HEK293 (cell line): ENCODE data around the gene CDK11B.

ENCODE experiments used
- CTCF ChIA-PET: fragments of 350-600 bp; formaldehyde crosslinking; extraction: SDS; loops from one replicate; lab custom pipeline; 2021; ENCODE audit warnings: antibody characterized with exemption; lab: Yijun Ruan, JAX
- POLR2A ChIA-PET: fragments of 300-600 bp; formaldehyde crosslinking; extraction: SDS; loops from one replicate; lab custom pipeline; 2020; ENCODE audit warnings: antibody characterized with exemption, inconsistent platforms; lab: Yijun Ruan, JAX
- H3K27ac ChIP-seq: fragments of 200-500 bp; sonication (Bioruptor generic); 2 replicates; pipeline ENCODE4 v1.5.1; 2014; ENCODE audit warnings: low read depth, low read length, control low read depth, inconsistent platforms; ENCODE audit errors: extremely low read depth
- H3K36me3 ChIP-seq, 2 experiments: fragments of 200-500 bp in 1 of 2; sonication (Bioruptor generic) in 1 of 2; 1 replicate in 1 of 2; 2 replicates in 1 of 2; pipeline ENCODE4 v1.5.1; 2014 to 2017; ENCODE audit warnings: inconsistent platforms in 2 of 2, low read length in 2 of 2; ENCODE audit not compliant: control insufficient read depth in 2 of 2, insufficient read depth in 1 of 2
- H3K4me1 ChIP-seq: fragments of 200-500 bp; sonication (Bioruptor generic); 2 replicates; pipeline ENCODE4 v1.5.1; 2014; ENCODE audit warnings: mild to moderate bottlenecking, low read length, inconsistent platforms; ENCODE audit not compliant: control insufficient read depth, insufficient read depth
- H3K4me3 ChIP-seq: 2 replicates; pipeline ENCODE4 v1.5.1; 2011; ENCODE audit warnings: low read depth, mild to moderate bottlenecking, control low read depth, low read length, moderate library complexity
- H3K9me3 ChIP-seq: fragments of 200-500 bp; sonication (Bioruptor generic); 2 replicates; pipeline ENCODE4 v1.5.1; 2014; ENCODE audit warnings: low read depth, low read length, inconsistent platforms; ENCODE audit not compliant: control insufficient read depth, insufficient read depth
- EGR2 ChIP-seq: fragments of 450-650 bp; formaldehyde crosslinking; IDR thresholded peaks from 2 replicates; pipeline ENCODE4 v1.5.1; 2016; ENCODE audit warnings: low read depth, missing biosample characterization, missing genetic modification characterization
- FEZF1 ChIP-seq: fragments of 450-650 bp; formaldehyde crosslinking; IDR thresholded peaks from 2 replicates; pipeline ENCODE4 v1.5.1; 2016; ENCODE audit warnings: missing biosample characterization, missing genetic modification characterization
- KLF1 ChIP-seq: fragments of 450-650 bp; formaldehyde crosslinking; IDR thresholded peaks from 2 replicates; pipeline ENCODE4 v1.5.1; 2016; ENCODE audit warnings: missing biosample characterization, missing genetic modification characterization
- KLF8 ChIP-seq: fragments of 450-650 bp; formaldehyde crosslinking; IDR thresholded peaks from 2 replicates; pipeline ENCODE4 v1.5.1; 2016; ENCODE audit warnings: missing biosample characterization, missing genetic modification characterization
- RBAK ChIP-seq: fragments of 450-650 bp; formaldehyde crosslinking; IDR thresholded peaks from 2 replicates; pipeline ENCODE4 v1.5.1; 2016; ENCODE audit warnings: missing biosample characterization, missing genetic modification characterization
- REPIN1 ChIP-seq: fragments of 450-650 bp; formaldehyde crosslinking; IDR thresholded peaks from 2 replicates; pipeline ENCODE4 v1.5.1; 2017; ENCODE audit warnings: missing biosample characterization, missing genetic modification characterization, low read depth
- ZFP41 ChIP-seq: fragments of 450-650 bp; formaldehyde crosslinking; IDR thresholded peaks from 2 replicates; pipeline ENCODE4 v1.5.1; 2016; ENCODE audit warnings: missing biosample characterization, missing genetic modification characterization, borderline replicate concordance
- ZNF10 ChIP-seq: fragments of 450-650 bp; formaldehyde crosslinking; IDR thresholded peaks from 2 replicates; pipeline ENCODE4 v1.5.1; 2017; ENCODE audit warnings: missing biosample characterization, missing genetic modification characterization
- ZNF132 ChIP-seq: fragments of 450-650 bp; formaldehyde crosslinking; IDR thresholded peaks from 2 replicates; pipeline ENCODE4 v1.5.1; 2017; ENCODE audit warnings: missing biosample characterization, missing genetic modification characterization, borderline replicate concordance
- ZNF155 ChIP-seq: fragments of 450-650 bp; formaldehyde crosslinking; IDR thresholded peaks from 2 replicates; pipeline ENCODE4 v1.5.1; 2016; ENCODE audit warnings: missing biosample characterization, missing genetic modification characterization
- ZNF521 ChIP-seq: fragments of 450-650 bp; formaldehyde crosslinking; IDR thresholded peaks from 2 replicates; pipeline ENCODE4 v1.5.1; 2017; ENCODE audit warnings: missing biosample characterization, mild to moderate bottlenecking, missing genetic modification characterization
- ZNF529 ChIP-seq: fragments of 450-650 bp; formaldehyde crosslinking; IDR thresholded peaks from 2 replicates; pipeline ENCODE4 v1.5.1; 2017; ENCODE audit warnings: missing genetic modification characterization, missing biosample characterization; ENCODE audit not compliant: insufficient replicate concordance
- ZNF530 ChIP-seq: fragments of 450-650 bp; formaldehyde crosslinking; IDR thresholded peaks from 2 replicates; pipeline ENCODE4 v1.5.1; 2016; ENCODE audit warnings: low read depth, missing biosample characterization, missing genetic modification characterization
- ZNF549 ChIP-seq: fragments of 450-650 bp; IDR thresholded peaks from 2 replicates; pipeline ENCODE4 v1.5.1; 2018; ENCODE audit warnings: missing biosample characterization, missing genetic modification characterization, mild to moderate bottlenecking, inconsistent platforms, moderate library complexity
- ZNF610 ChIP-seq: fragments of 450-650 bp; formaldehyde crosslinking; IDR thresholded peaks from 2 replicates; pipeline ENCODE4 v1.5.1; 2016; ENCODE audit warnings: missing biosample characterization, missing genetic modification characterization, borderline replicate concordance
- ZNF660 ChIP-seq: fragments of 450-650 bp; IDR thresholded peaks from 2 replicates; pipeline ENCODE4 v1.5.1; 2018; ENCODE audit warnings: missing biosample characterization, mild to moderate bottlenecking, missing genetic modification characterization
- ZNF768 ChIP-seq: fragments of 450-650 bp; formaldehyde crosslinking; IDR thresholded peaks from 2 replicates; pipeline ENCODE4 v1.5.1; 2018; ENCODE audit warnings: missing biosample characterization, mild to moderate bottlenecking, missing genetic modification characterization
- ZNF785 ChIP-seq: fragments of 450-650 bp; formaldehyde crosslinking; IDR thresholded peaks from 2 replicates; pipeline ENCODE4 v1.5.1; 2016; ENCODE audit warnings: missing biosample characterization, missing genetic modification characterization
- TF ChIP-seq, protein P1 (sequence below): fragments of 450-650 bp; formaldehyde crosslinking; IDR thresholded peaks from 2 replicates; pipeline ENCODE4 v1.5.1; 2016; ENCODE audit warnings: missing biosample characterization, missing genetic modification characterization
- TF ChIP-seq, protein P2 (sequence below): fragments of 450-650 bp; formaldehyde crosslinking; IDR thresholded peaks from 2 replicates; pipeline ENCODE4 v1.5.1; 2016; ENCODE audit warnings: missing biosample characterization, missing genetic modification characterization
- TF ChIP-seq, protein P3 (sequence below): fragments of 450-650 bp; formaldehyde crosslinking; conservative IDR thresholded peaks from 2 replicates; pipeline ENCODE4 v1.5.1; 2016; ENCODE audit warnings: low read depth, missing biosample characterization, missing genetic modification characterization
- TF ChIP-seq, protein P4 (sequence below): fragments of 450-650 bp; formaldehyde crosslinking; IDR thresholded peaks from 2 replicates; pipeline ENCODE4 v1.5.1; 2016; ENCODE audit warnings: missing biosample characterization, missing genetic modification characterization

The CDK11B gene

DNA sequence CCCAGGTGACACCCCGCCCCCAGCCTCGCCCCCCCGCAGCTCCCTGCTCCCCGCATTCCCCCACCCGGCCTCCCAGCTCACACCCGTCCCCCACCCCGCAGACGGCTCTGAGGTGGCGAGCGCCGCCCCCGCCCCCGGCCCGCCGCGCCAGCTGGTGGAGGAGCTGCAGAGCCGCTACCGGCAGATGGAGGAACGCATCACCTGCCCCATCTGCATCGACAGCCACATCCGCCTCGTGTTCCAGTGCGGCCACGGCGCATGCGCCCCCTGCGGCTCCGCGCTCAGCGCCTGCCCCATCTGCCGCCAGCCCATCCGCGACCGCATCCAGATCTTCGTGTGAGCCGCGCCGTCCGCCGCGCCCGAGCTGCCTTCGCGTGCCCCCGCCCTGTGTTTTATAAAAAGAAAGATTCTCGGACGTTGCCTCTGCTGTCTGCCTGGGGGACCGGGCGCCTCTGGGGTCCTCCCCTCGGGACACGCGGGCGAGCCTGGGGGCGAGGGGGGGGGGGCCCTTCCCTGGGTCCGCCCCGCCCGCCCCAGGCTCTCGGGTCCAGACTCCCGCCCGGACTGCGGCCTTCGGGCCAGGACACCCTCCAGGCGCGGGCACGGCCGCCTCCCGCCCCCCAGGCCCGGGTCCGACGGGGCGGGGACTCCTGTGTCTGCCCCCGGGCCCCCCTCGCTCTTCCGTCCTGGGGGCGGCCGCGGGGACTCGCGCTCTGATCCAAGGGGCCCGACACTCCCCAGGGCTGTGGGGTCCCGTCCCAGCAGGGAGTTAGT is 28.4 kb downstream of the CDK11B start:
- Histone ChIP-seq H3K9me3 (no peaks in the 10 kb centered on the region), H3K36me3 (peaks cover 0 to 24% of the 10 kb centered on the region in 2 experiments; a peak in 1 of 3 replicates), H3K4me1 (no peaks in the 10 kb centered on the region), H3K27ac (no peak overlapping the region), H3K4me3 (no peak overlapping the region)
- ChIA-PET POLR2A (no interaction called here), CTCF (no interaction called here)
- TF ChIP-seq ZNF785 (no peak), ZNF530 (tag by site-specific recombination) (no peak), ZNF521 (tag by site-specific recombination) (no peak), RBAK (no peak), ZNF660 (no peak), ZNF132 (tag by site-specific recombination) (no peak), ZNF768 (no peak), ZNF529 (tag by site-specific recombination) (no peak)

DNA sequence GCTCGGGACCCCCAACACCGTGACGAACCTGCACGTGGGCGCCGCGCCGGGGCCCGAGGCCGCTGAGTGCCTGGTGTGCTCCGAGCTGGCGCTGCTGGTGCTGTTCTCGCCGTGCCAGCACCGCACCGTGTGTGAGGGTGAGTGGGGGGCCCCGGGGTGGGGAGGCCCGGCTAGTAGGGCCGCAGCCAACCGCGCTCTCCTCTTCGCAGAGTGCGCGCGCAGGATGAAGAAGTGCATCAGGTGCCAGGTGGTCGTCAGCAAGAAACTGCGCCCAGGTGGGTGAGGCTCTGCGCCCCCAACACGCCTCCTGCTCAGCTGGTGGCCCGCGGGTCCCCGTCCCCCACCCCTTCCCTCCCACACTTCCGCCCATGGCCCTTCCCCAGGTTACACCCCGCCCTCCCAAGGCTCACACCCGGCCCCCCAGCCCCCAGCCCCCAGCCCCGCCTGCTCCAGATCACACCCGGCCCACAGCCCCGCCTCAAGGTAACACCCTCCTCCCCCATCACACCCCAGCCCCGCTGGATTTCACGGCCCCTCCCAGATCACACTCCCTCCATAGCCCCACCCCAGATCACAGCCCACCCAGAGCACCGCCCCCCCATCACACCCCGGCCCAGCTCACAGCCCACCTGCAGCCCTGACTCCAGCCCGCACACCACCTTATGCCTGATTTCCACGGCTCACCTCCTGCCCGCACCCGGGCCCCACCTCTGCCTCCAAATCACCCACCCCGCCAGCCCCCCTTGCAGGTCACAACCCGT is 29.2 kb downstream of the CDK11B start:
- ChIA-PET CTCF (no interaction called here), POLR2A (interaction anchor here (0.6 kb wide), 1 partner anchor 18 kb away, joined by 3 read pairs; no protein-coding TSS in a partner anchor)
- H3K27ac ChIP-seq: no peak overlapping the region

More for the DNA sequence above, 29.2 kb downstream of the CDK11B start:
- TF ChIP-seq, protein P1, sequence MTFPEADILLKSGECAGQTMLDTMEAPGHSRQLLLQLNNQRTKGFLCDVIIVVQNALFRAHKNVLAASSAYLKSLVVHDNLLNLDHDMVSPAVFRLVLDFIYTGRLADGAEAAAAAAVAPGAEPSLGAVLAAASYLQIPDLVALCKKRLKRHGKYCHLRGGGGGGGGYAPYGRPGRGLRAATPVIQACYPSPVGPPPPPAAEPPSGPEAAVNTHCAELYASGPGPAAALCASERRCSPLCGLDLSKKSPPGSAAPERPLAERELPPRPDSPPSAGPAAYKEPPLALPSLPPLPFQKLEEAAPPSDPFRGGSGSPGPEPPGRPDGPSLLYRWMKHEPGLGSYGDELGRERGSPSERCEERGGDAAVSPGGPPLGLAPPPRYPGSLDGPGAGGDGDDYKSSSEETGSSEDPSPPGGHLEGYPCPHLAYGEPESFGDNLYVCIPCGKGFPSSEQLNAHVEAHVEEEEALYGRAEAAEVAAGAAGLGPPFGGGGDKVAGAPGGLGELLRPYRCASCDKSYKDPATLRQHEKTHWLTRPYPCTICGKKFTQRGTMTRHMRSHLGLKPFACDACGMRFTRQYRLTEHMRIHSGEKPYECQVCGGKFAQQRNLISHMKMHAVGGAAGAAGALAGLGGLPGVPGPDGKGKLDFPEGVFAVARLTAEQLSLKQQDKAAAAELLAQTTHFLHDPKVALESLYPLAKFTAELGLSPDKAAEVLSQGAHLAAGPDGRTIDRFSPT (tag by site-specific recombination): 0 out of 2 replicates have a peak, but pooled peaks have one; percentile 12
- no peak for TF ChIP-seq REPIN1
- TF ChIP-seq ZNF155 (tag by site-specific recombination): no peak
- TF ChIP-seq, protein P2, sequence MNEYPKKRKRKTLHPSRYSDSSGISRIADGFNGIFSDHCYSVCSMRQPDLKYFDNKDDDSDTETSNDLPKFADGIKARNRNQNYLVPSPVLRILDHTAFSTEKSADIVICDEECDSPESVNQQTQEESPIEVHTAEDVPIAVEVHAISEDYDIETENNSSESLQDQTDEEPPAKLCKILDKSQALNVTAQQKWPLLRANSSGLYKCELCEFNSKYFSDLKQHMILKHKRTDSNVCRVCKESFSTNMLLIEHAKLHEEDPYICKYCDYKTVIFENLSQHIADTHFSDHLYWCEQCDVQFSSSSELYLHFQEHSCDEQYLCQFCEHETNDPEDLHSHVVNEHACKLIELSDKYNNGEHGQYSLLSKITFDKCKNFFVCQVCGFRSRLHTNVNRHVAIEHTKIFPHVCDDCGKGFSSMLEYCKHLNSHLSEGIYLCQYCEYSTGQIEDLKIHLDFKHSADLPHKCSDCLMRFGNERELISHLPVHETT (tag by site-specific recombination): no peak
- TF ChIP-seq ZNF549 (tag by site-specific recombination): no peak
- TF ChIP-seq, protein P3, sequence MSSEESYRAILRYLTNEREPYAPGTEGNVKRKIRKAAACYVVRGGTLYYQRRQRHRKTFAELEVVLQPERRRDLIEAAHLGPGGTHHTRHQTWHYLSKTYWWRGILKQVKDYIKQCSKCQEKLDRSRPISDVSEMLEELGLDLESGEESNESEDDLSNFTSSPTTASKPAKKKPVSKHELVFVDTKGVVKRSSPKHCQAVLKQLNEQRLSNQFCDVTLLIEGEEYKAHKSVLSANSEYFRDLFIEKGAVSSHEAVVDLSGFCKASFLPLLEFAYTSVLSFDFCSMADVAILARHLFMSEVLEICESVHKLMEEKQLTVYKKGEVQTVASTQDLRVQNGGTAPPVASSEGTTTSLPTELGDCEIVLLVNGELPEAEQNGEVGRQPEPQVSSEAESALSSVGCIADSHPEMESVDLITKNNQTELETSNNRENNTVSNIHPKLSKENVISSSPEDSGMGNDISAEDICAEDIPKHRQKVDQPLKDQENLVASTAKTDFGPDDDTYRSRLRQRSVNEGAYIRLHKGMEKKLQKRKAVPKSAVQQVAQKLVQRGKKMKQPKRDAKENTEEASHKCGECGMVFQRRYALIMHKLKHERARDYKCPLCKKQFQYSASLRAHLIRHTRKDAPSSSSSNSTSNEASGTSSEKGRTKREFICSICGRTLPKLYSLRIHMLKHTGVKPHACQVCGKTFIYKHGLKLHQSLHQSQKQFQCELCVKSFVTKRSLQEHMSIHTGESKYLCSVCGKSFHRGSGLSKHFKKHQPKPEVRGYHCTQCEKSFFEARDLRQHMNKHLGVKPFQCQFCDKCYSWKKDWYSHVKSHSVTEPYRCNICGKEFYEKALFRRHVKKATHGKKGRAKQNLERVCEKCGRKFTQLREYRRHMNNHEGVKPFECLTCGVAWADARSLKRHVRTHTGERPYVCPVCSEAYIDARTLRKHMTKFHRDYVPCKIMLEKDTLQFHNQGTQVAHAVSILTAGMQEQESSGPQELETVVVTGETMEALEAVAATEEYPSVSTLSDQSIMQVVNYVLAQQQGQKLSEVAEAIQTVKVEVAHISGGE (tag by site-specific recombination): no peak
- TF ChIP-seq FEZF1: no peak
- no peak for TF ChIP-seq ZNF610 (tag by site-specific recombination)
- TF ChIP-seq EGR2 (tag by site-specific recombination): peak; percentile 7; the same call in 1 of the 2 replicates
- TF ChIP-seq ZFP41: no peak
- TF ChIP-seq, protein P4, sequence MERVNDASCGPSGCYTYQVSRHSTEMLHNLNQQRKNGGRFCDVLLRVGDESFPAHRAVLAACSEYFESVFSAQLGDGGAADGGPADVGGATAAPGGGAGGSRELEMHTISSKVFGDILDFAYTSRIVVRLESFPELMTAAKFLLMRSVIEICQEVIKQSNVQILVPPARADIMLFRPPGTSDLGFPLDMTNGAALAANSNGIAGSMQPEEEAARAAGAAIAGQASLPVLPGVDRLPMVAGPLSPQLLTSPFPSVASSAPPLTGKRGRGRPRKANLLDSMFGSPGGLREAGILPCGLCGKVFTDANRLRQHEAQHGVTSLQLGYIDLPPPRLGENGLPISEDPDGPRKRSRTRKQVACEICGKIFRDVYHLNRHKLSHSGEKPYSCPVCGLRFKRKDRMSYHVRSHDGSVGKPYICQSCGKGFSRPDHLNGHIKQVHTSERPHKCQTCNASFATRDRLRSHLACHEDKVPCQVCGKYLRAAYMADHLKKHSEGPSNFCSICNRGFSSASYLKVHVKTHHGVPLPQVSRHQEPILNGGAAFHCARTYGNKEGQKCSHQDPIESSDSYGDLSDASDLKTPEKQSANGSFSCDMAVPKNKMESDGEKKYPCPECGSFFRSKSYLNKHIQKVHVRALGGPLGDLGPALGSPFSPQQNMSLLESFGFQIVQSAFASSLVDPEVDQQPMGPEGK (tag by site-specific recombination): peak; percentile 29; the same call in 1 of the 2 replicates
- TF ChIP-seq ZNF10 (tag by site-specific recombination): no peak
- TF ChIP-seq KLF1: peak; percentile 95
- TF ChIP-seq KLF8 (tag by site-specific recombination): peak; percentile 68
- peaks cover 0 to 29% of the 10 kb centered on the region in 2 experiments; a peak in 1 of 3 replicates for H3K36me3 ChIP-seq
- H3K4me1 ChIP-seq: no peaks in the 10 kb centered on the region
- no peaks in the 10 kb centered on the region for H3K9me3 ChIP-seq
- no peak overlapping the region for H3K4me3 ChIP-seq
